Stimulated activated naive CD4-positive, alpha-beta T cell treated with Interleukin-2 at 50 U/mL for 16 hours (primary cell): ENCODE measurements around the gene MECP2.

Experiments
- DNase-seq: peaks from one replicate; lab custom pipeline; 2025; lab: John Stamatoyannopoulos, UW

MECP2 gene

GRCh38 chrX:154033848-154034247 is 63.7 kb downstream of the MECP2 start:
- no peak for DNase-seq

- DNase-seq: no peak
These were observed 64.9 kb downstream of the MECP2 start for GRCh38 chrX:154032653-154033052.

GRCh38 chrX:154032160-154032559 is 65.4 kb downstream of the MECP2 start:
- DNase-seq: no peak

GRCh38 chrX:154030715-154031305 is 66.7 kb downstream of the MECP2 start:
- DNase-seq: no peak

GRCh38 chrX:154030266-154030665 is 67.3 kb downstream of the MECP2 start:
- DNase-seq: no peak

- DNase-seq: no peak
These were observed 68.1 kb downstream of the MECP2 start for GRCh38 chrX:154029439-154029838.

- no peak for DNase-seq
These were observed 68.9 kb downstream of the MECP2 start for GRCh38 chrX:154028502-154029184.

GRCh38 chrX:154027986-154028385 is 69.5 kb downstream of the MECP2 start:
- no peak for DNase-seq

- DNase-seq: no peak
These were observed 70.5 kb downstream of the MECP2 start for GRCh38 chrX:154027022-154027402.

- no peak for DNase-seq
These were observed 71.1 kb downstream of the MECP2 start for GRCh38 chrX:154026136-154027021.

GRCh38 chrX:154025230-154025629 is 72.3 kb downstream of the MECP2 start:
- no peak for DNase-seq

- DNase-seq: no peak
These were observed 73.2 kb downstream of the MECP2 start for GRCh38 chrX:154024271-154024670.

GRCh38 chrX:154023276-154024000 is 74.1 kb downstream of the MECP2 start:
- DNase-seq: no peak

- DNase-seq: no peak
These were observed 75.4 kb downstream of the MECP2 start for GRCh38 chrX:154022108-154022507.

GRCh38 chrX:154021131-154021611 is 76.3 kb downstream of the MECP2 start:
- no peak for DNase-seq

- no peak for DNase-seq
These were observed 76.9 kb downstream of the MECP2 start for GRCh38 chrX:154020536-154021115.

- peak; percentile 31 for DNase-seq
These were observed 77.6 kb downstream of the MECP2 start, which contains the start of gene IRAK1 for GRCh38 chrX:154019633-154020528. Gene IRAK1 (minus strand): TSS chrX:154019902. CDS start chrX:154019812, 90 bp downstream.

- peak; percentile 18 for DNase-seq
These were observed 78.4 kb downstream of the MECP2 start for GRCh38 chrX:154019061-154019621.

- no peak for DNase-seq
These were observed 78.9 kb downstream of the MECP2 start for GRCh38 chrX:154018518-154019060.
